HG03575 (cell line): Measurements from ENCODE around the gene BRSK1.

ENCODE experiments used
- ATAC-seq: cut with Tn5 transposase; IDR thresholded peaks from one replicate; pipeline ENCODE4 v1.9.1; 2021; ENCODE audit not compliant: unreplicated experiment, insufficient number of reproducible peaks, low FRiP score; ENCODE audit errors: extremely low read depth

BRSK1 gene

GRCh38 chr19:55299991-55300390, 16.2 kb downstream of the BRSK1 start:
- ATAC-seq, result no peak

DNA sequence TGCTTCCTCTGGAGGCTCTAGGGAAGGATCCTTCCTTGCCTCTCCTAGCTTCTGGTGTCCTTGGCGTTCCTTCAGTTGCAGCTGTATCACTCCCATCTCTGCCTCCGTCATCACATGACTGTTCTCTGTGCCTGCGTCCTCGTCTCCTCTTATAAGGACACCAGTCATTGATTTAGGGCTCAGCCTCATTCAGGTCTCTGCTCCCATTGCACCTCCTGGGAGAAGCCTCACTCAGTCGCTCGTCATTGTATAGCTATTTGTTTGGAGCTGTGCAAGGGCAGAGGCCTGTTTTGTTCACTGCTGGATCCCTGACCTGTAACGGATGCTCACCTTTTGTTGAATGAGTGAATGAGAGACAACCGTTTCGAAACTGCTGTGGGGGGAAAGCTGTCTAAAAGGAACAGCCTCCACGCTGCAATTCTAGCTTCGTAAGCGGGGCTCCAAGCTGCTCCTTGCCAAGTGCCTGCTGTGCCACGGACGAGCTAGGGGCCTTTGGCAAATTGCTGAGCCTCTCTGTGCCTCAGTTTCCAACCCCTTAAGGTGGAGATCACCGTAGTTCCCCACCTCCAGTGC, 17.2 kb downstream of the BRSK1 start:
- no peak for ATAC-seq

DNA sequence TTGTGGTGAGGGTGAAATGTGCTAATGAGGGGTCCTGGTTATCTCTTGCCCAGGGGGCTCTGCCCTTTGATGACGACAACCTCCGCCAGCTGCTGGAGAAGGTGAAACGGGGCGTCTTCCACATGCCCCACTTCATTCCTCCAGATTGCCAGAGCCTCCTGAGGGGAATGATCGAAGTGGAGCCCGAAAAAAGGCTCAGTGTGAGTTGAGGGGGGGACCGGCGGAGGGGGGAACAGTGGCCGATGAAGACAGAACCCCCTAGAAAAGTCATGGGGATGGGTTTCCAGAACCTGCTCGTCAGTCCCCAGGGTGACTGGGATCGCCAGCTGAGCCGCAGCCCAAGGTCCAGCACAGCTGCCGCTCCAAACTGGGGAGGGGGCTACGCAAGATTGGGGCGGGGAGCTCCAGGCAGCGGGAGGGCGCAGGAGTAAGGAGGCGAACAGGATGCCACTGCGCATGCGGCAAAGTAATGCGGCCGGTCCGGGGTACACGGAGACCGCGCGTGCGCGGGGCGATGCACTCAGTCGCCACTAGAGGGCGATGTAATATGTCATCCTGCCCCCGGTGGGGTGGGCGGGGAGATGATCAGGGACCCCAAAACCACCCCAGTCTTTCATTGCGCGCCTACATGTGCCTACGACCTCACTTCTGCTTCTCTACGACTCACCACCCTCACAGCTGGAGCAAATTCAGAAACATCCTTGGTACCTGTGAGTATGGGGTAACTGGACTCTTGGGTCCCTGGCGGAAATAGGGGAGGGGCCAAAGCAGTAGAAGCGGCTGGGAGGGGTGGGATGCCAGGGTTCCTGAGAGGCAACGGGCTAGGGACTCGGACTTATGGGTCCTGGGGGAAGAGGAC, 17.9 kb downstream of the BRSK1 start:
- ATAC-seq, result no peak

- no peak for ATAC-seq
These were observed 18.5 kb downstream of the BRSK1 start for GRCh38 chr19:55302318-55302703.

- ATAC-seq, result no peak
These were observed 19.7 kb downstream of the BRSK1 start for GRCh38 chr19:55303477-55303876.

DNA sequence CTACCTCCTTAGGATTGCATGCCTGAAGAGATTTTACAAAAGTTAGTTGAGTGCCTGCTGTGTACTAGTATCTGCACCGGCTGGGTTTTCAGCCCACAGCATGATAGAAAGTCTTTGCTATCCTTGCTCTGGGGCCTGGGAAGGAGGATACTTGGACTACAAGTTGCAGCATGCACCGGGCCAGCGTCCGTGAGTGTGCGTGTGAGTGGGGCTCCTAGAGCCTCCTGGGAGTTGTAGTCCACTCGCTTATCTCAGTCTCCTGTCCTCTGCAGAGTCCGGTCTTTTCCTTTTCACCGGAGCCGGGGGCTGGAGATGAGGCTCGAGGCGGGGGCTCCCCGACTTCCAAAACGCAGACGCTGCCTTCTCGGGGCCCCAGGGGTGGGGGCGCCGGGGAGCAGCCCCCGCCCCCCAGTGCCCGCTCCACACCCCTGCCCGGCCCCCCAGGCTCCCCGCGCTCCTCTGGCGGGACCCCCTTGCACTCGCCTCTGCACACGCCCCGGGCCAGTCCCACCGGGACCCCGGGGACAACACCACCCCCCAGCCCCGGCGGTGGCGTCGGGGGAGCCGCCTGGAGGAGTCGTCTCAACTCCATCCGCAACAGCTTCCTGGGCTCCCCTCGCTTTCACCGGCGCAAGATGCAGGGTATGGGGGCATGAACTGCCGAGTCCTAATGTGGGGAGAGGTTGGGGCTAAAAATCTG, 20.6 kb downstream of the BRSK1 start:
- ATAC-seq, result no peak

GRCh38 chr19:55304980-55305379, 21.2 kb downstream of the BRSK1 start:
- ATAC-seq, result no peak

GRCh38 chr19:55305491-55305890, 21.7 kb downstream of the BRSK1 start:
- ATAC-seq, result no peak

- ATAC-seq, result no peak
These were observed 22.3 kb downstream of the BRSK1 start for GRCh38 chr19:55305983-55306562.

- no peak for ATAC-seq
These were observed 22.9 kb downstream of the BRSK1 start for GRCh38 chr19:55306712-55307111.

- ATAC-seq, result no peak
These were observed 24.5 kb downstream of the BRSK1 start for GRCh38 chr19:55308281-55308680.

DNA sequence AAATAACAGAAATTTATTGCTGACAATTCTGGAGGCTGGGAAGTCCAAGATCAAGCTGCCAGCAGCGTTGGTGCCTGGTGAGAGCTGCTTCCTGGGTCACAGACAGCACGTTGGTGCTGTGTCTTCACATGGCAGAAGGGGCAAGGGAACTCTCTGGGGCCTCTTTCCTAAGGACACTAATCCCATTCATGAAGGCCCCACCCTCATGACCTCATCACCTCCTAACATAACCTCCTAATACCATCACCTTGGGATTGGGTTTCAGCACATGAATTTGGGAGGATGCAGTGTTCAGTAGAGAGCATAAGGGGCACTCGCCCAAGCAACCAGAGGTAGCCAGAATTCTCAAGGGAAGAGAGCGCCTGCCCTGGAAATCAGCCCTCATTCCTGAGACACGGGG, 25.7 kb downstream of the BRSK1 start:
- no peak for ATAC-seq

DNA sequence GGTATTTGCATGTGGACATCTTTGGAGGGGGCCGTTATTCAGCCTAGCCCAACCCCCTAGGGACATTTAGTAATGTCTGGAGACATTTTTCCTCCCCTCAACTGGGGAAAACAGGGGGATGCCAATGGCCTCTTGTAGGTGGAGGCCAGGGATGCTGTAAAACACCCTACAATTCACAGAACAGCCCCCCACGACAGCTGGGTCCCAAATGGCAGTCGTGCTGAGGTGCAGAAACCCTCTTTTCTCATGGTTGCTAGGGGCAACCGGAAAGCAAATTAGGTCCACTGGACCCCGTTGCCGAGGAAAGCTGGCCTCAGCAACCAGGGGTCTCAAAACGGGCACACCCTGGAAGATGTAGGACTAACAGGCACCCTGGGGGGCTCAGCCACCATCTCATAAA, 26.7 kb downstream of the BRSK1 start:
- ATAC-seq, result no peak

DNA sequence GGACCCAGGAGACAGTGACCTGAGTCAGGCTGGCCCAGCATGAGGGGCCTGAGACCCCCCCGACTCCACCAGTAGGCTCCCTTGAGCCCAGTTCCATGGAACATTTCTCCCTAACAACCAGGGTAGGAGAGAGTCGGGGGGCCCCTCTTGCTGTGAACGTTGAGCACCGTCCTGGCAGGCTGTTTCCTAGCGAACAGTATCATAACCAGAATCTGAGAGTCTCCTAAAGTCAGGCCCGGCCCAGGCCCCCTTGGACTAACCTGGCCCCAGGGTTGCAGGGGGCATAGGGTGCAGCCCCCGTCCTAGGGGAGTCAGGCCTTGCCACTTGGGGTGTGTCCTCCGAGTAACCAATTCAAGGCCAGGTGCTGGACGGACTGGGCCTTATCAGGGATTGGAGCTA, 27.6 kb downstream of the BRSK1 start:
- ATAC-seq, result no peak

DNA sequence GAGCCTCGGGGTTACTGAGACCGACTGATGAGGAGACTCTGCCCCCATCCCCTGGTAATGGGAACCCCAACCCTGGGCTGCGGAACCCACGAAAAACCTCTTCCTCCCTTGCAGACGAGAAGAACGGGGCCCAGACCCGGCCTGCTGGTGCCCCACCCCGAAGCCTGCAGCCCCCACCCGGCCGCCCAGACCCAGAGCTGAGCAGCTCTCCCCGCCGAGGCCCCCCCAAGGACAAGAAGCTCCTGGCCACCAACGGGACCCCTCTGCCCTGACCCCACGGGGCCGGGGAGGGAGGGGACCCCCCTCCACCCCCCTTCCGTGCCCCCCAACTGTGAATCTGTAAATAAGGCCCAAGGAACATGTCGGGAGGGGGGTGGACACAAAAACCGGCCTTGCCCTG, 28.0 kb downstream of the BRSK1 start:
- ATAC-seq, result no peak

- ATAC-seq, result no peak
These were observed 29.1 kb downstream of the BRSK1 start for GRCh38 chr19:55312621-55313512.

- no peak for ATAC-seq
These were observed 30.6 kb downstream of the BRSK1 start for GRCh38 chr19:55314396-55314795.

GRCh38 chr19:55315956-55316525, 32.2 kb downstream of the BRSK1 start:
- ATAC-seq, result no peak

DNA sequence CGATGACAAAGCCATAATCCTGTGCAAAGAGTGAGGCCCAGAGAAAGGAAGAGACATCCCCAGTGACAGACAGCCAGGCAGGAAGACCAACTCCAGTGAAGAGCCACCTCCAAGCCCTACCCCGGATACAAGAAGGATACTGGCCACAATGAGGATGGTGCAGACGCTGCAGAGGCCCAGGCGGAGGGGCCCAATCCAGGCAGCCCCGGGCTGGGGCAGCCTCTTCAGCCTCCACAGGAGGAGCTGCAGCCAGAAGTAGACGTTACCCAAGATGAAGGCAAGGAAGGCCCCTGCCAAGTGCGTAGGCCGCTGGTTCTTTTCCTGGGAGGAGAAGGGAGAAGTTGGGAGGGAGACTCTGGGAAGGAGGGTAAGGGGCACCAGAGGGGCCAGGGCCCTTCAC, 32.8 kb downstream of the BRSK1 start:
- no peak for ATAC-seq
